SIG-M5 treated with dmso at 0.1 percent for 504 hours (cell line): ENCODE measurements around the gene INPP4B.

Experiments used
- DNase-seq: peaks from one replicate; lab custom pipeline; 2025; ENCODE audit not compliant: unreplicated experiment; lab: John Stamatoyannopoulos, UW

Gene INPP4B

DNA sequence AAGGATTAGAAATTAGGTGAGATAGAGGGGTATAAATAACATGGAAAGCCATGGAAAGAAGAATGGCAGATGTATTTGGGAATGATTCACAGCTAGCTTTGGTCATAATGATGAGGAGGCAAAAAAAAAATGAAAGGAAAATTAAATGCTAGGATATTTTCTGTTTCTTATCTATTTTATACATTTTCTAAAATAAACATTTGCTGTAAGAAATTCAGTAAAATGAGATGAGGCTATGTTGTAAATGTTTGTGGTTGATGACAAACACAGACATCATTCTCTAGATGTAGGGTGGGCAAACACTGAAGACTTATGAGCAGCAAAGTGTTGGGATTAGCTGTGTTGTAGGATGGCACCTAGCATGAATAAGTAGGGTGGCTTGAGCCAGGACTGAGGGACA, 802.6 kb downstream of the INPP4B start:
- no peak for DNase-seq

DNA sequence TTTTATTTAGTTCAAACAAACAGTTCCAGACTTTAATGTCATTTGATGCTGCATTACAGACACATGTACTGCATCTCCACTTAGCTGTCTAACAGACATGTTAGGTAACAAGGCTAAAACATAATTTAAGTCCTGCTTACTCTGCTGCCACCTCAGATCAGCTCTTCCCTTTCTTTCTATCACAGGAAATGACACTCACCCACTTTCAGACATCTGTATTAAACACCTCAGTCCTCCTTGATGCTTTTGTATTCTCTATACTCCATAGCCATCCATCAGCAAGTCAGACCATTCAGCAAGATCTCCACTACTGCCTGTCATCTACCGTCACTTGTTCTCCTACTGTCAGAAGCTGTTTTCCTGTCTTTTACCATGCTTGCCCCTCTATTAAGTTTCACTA, 804.3 kb downstream of the INPP4B start:
- DNase-seq = no peak

DNA sequence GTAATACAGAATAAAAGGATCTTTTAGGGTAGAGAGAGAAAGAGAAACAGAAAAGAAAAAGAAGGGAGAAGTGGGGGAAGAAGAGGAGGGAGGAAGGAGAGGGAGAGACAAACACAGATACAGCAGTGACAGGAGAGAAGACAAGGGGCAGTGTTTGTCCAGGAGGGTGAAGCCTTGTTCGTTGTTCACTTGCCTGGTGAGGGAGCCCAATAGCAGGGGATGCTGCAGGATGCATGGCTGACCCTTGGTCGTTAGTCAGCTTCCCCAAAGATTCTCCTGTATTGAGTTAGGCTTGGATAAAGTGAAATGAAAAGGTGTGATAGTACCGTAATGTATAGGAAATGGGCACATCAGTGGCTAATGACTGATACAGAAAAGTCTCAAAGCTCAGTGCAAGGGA, 806.1 kb downstream of the INPP4B start:
- DNase-seq = no peak

DNA sequence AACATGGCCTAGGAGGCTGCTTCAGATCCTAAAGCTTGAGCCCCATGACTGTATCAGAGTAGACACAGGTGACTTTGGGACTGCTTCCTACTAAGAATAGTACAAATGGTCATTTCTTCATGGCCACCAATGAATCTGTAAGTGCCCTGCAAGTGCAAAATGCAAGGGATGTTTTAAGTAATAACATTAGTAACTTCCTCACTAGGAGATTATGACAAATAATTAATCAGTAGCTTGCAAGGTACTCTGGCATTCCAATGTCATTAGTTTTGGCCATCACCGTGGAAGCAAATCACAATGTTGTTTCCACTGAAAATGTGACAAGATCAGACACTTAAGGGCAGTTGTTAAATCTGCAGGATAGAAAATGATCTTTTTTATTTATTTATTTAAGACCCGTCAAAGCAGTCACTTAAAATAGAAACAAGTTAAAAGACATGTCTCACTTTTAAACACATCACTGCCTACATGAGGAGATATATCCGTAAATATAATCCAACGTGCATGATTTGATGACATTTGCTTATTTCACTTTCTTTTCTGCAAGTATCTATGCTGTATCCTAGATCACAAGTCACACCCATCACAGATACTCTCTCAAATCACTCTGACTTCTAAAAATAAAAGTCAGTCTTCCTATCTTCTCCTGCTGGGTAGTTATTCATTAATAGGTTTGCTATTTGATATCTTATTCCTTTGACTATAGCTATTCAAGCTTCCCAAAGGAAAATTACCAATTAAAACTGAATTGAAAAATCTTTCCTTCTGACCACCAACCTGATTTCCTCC, 809.1 kb downstream of the INPP4B start:
- DNase-seq = no peak

DNA sequence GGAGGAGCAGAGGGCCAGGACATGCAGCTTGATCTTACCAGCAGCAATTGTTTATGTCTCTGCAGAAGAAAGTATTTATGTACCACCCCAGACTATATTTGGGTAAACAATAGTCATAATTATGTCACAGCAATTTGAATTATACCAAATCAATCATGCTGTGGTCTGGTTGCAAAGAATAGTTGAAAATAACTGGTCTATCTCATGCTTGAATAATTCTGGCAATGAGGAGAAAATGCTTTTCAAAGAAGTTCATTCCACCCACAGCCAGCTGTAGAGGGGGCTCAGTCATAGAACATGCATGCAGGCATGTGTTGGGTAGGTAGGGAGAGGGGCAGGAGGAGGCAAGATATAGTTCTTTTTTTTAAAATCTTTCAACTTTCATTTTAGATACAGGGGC, 810.5 kb downstream of the INPP4B start:
- DNase-seq = no peak

DNA sequence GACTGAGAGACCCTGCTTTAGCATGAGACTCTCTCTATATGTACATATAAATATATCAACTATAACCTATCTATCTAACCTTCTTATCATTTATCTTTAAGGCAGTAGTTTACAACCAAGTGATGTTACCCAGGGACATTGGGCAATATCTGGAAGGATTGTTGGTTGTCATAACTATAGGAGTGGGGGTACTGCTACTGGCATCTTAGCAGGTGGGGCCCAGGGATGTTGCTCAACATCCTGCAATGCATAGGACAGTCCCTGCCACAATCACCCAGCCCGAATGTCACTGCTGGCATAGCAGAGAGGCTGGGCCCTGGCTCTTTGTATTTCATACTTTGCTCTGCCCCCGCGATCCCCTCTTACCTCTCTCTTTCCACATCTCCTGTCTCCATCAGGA, 812.0 kb downstream of the INPP4B start:
- no peak for DNase-seq

DNA sequence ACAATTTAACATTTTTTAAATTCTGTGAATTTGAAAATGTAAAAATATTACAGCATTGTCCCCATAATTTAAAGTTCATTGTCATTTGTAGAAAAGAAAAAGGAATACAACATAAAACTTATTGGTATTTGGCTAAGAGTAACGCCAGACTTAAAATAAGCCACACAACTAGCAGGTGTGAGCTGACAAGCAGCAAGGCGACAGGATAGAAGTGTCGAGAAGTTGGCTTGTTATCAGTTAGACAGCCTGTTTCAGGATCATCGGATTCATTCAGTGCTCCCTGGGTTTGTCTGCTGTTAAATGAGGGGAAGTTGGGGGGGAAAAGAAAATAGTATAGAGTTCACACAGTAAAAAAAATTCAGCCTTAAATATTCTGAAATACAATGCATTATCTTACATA, 816.1 kb downstream of the INPP4B start:
- no peak for DNase-seq

DNA sequence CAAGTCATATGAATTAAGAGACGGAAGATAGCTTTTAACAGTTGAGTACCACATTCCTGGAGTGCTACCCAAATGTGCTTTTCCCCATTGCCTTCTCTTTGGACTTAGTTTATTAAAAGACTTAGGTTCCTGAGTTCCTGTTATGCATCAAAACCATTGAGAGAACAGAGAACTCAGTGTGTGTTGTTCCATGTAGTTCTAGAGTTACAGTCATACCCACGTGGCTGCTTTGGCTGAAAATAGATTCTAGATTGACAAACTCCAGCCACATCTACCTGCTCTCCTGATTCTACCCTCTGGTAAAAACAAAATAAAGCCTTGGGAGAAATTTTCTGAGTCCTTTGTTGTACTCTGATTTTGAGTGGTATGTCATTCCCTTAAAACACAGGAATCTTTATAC, 824.3 kb downstream of the INPP4B start:
- DNase-seq = no peak

DNA sequence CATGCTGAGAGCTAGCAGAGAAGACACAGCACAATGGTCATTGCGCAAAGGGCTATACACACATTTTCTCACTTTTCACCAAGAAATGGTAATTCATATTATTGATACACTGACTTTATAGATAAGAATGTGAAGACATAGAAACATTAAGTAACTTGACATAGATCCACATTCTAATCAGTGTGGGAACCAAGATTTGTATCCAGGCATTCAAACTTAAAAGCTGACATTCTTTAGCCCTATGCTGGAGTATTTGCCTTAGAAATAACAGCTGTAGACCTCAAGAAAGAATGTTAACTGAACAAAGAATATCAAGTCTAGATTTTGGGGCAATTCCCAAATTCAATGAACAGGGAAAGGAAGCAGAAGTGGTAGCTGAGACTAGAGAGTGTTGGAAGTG, 824.9 kb downstream of the INPP4B start:
- DNase-seq = no peak

DNA sequence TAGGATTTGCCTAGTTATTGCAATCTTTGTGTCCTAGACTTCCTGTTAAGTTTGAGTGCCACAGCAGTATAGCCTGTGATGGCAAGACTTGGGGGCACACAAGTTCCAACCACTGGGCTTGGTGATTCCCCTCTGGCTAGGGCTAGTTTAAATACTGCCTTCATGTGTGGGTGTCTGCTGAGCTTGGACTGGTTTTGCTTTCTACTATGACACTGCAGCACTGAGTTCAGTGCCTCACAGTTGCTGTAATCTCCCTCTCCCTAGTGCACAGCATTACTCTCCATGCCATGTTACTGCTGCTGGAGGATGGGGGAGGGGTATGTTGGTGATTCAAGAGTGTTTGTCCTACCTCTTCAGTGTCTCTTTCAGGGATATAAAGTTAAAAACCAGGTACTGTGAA, 830.1 kb downstream of the INPP4B start:
- no peak for DNase-seq

DNA sequence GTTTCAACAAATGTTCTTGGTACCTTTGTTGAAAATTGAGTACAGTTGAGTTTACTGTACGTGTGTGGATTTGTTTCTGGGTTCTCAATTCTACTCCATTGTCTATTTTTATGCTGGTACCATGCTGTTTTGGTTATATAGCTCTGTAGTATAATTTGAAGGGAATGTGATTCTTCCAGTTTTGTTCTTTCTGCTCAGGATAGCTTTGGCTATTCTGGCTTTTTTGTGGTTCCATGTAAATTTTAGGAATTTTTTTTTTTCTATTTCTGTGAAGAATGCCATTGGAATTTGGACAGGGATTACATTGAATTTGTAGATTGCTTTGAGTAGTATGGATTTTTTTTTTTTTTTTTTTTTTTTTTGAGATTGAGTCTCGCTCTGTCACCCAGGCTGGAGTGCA, 836.4 kb downstream of the INPP4B start:
- no peak for DNase-seq

DNA sequence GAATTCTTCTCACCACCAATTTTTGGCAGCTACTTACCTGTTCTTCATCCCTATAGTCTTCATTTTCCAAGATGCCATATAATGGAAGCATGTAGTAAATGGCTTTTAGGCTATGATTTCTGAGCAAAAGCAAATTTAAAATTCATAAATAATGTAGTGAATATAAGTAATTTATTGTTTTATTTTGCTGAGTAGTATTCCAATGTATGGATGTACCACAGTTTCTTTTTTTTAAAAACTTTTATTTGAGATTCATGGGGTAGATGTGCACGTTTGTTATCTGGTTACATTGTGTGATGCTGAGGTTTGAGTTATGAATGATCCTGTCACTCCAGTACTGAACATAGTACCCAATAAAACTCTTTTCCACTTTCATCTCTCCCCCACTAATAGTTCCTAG, 840.6 kb downstream of the INPP4B start:
- DNase-seq = no peak

DNA sequence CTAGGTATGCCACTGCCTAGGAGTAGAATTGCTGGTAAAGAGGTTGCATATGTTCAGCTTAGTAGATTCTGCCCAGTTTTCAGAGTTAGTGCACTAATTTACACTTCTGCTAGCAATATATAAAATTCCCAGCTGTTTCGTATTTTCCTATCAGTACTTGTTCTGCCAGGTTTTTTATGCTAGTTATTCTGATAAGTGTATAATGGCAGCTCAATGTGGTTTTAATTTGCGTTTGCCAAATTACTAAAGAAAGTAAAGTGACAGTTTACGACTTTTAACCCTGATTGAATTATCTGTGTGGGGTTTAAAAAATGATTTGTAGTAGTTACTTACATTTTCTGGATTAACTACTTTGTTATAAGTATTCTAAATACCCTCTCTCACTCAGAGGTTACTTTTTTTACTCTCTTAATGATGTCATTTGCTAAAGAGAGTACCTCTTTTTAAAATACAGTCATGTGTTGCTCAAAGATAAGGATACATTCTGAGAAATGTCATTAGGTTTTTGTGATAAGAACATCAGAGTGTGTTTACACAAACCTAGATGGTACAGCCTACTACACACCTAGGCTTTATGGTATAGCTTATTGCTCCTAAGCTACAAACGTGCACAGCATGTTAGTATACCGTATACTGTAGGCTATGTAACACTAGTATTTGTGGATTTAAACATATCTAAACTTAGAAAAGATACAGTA, 846.5 kb downstream of the INPP4B start:
- DNase-seq = no peak

DNA sequence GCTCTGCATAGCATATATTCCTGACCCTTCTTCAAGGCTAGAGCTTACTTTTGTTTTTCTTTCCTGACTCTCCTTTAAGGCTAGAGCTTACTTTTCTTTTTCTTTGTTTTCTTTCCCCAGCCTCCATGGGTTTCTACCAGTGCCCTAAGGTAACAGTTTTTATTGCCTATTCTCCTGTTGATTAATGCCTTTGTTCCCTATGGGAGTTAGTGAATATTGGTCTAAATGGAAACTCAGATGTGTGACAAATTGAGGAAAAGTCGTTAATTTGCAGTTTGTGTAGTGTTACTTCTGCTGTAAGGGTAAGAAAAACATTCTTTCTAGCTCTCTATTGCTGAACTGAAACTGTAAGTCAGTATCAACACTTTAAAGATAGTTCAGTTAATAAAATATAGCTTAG, 851.0 kb downstream of the INPP4B start:
- no peak for DNase-seq

DNA sequence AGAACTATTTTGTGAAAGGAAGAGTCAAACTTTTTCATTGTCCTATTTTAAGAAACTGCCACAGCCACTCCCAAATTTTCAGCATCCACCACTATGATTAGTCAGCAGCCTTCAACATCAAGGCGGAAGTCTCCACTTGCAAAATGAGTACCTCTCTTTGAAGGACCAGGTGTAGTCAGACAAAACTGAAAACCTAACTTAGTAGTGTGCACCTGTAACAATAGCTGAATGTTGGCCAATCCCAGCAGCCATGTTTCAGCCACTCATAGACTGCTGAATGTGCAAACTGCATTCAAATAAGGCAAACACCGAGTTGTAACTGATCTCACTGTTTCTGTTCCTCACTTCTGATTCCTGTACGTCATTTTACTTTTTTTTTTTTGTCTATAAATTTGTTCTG, 868.7 kb downstream of the INPP4B start:
- DNase-seq = no peak
